Fibroblast of the conjunctiva (primary cell): ENCODE results near the gene MICAL3.

Experiments used
- DNase-seq: peaks from one replicate; pipeline ENCODE4 v3.0.0-alpha.2; 2010; ENCODE audit warnings: low read depth

MICAL3 gene

GRCh38 chr22:17751596-17751995 lies 272.8 kb downstream of the MICAL3 start:
- no peak for DNase-seq

GRCh38 chr22:17749605-17750395 lies 274.6 kb downstream of the MICAL3 start:
- no peak for DNase-seq

DNA sequence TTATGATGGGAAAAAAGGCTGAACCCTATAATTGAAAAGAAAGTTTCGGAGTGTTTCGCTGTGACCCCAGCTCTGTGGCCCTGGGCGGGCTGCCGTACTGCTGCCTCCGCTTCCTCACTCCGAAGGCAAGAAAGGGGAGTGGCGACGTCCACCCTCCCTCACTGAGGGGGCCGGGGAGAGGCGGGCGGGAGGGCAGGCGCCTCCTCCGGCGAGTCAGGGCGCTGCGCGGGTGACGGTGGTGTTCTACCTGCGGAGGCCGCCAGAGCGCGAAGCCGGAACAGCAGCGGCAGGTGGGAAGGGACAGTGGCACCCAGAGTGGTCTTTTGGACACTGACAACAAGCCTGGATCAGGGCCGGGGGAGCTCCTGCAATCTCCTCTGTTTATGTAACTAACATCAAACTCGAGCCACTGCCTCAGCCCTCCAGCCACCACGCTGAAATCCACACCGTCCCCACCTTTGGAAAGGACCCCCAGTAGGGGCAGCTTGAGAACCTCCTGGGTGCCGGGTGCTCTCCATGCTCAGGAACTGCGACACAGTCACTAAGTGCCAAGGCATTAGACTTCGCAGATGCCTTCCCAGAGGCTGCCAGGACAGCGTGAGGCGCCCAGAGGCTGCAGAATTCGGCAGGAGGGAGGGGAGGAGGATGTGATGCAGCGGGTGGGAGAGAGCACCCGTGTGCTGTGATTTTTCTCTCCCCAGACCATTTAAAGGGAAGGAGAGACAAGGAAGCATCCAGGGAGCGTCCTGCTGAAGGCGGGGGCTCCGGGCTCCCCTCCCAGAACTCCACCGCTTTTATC lies 275.6 kb downstream of the MICAL3 start:
- DNase-seq: no peak

DNA sequence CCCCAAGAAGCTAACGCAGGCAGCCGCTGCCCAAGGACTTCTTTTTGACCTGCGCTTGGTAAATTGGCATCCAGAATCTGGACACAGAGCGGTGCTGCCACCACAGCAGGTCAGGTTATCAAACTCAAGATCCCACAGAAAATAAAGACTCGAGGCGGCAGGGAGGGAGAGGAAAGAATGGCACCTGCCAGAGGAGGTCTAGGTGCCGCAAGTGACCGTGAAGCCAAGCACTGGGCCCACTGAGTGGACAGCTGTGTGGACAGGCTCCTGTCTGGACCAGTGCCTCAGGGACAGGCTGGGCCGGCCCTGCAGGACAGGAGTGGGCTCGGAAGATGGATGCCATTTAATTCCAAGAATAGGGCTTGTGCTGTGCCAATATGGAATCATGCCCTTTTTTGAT lies 277.4 kb downstream of the MICAL3 start:
- DNase-seq: no peak

DNA sequence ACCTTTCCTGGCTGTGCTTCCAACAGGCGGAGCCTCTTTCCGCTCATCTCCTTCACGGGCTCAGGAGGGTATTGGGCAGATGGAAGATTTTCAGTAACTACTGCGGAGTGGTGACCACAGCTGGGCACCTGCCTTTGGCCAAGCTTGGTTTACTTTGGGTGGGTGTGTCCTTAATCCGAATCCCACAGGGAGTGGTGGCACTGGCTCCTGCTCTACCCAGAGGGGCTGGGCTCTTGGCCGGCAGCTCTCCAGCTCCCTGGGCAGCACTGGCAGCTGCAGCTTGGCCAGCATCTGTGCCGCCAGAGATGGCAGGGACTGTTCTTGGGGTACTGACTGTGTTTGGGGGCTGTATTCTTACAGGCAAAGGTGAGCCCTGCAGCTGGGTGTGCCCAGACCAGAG lies 279.9 kb downstream of the MICAL3 start:
- DNase-seq: no peak

DNA sequence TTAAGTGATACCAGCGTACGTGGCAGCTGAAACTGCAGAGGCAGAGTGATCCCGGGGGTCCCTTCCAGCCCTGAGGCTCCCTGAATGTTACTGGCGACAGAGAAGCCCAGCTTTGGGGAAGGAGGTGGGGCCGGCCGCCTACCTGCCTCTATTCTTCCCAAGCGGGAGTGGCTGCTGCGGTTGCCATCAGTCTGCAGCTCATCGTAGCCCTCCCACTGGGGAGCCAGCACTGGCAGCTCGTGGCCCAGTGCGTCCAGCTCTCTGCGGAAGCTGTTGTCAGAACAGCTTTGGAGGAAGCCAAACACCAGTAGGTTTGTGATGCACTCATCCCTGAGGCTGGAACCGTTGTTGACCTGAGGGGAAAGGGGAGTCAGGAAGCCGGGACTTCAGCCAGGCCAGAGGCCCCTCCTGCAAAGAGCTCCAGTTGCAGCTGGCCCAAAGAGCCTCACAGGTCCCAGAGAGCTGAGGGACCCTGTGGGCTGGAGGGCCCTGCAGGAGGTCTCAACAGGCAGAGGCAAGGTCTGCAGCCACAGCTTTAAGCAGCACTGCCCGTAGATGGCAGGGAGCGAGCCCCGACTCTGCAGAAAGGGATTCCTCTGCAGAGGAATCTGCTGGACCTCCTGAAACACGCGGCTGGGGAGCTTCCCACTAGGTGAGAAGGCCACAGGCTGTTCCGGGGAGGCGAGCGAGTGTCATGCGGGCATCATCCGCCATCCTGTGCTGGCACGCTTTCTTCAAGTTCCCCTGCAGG lies 280.5 kb downstream of the MICAL3 start:
- no peak for DNase-seq

DNA sequence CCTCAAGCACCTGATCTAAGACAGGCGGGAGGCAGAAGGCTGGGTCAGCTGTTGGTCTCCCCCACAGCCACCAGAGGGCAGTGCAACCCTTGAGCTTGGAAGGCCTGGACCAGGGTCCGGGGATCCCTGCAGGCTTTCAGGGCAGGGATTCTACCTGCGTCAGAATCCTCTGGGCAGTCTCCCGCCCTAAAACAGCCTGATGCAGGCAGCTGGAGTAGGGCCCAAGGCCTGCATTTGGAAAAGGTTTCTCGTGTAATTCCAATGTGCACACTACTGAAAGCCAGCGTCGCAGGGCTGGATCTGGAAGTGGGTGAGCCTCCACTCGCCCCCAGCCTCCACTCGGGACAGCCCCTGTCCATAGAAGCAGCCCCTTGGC lies 281.8 kb downstream of the MICAL3 start:
- peak; percentile 51 for DNase-seq

GRCh38 chr22:17741866-17742526 lies 282.4 kb downstream of the MICAL3 start:
- DNase-seq: no peak

GRCh38 chr22:17739196-17739975 lies 285.0 kb downstream of the MICAL3 start:
- no peak for DNase-seq

GRCh38 chr22:17738386-17739128 lies 285.8 kb downstream of the MICAL3 start:
- DNase-seq: no peak
